Aorta (tissue), 5 donors: ENCODE measurements around the gene ZNF688. TPM values are rescaled to one million over a fixed set of nuclear protein-coding genes. Genes with fewer than 3 reads are reported as not detected.

Experiments
- ATAC-seq: fragments of 200-7000 bp; cut with Tn5 transposase; one replicate; pipeline ENCODE4 v1.9.1; 2022; ENCODE audit warnings: moderate library complexity; ENCODE audit not compliant: low FRiP score
- DNase-seq, 2 donors: peaks; one replicate each; pipeline ENCODE4 v3.0.0-alpha.2; 2020
- H3K27ac ChIP-seq, 2 donors: one replicate each; pipeline ENCODE4 v1.5.1; 2013; ENCODE audit warnings: low read length in 2 of 2, mild to moderate bottlenecking in 2 of 2, moderate library complexity in 2 of 2, control low read depth in 1 of 2, inconsistent platforms in 1 of 2, low read depth in 1 of 2
- H3K27me3 ChIP-seq, 2 donors: one replicate each; pipeline ENCODE4 v1.6.1; 2013; ENCODE audit warnings: control low read depth in 1 of 2, low read length in 1 of 2, mild to moderate bottlenecking in 1 of 2, moderate library complexity in 1 of 2; ENCODE audit not compliant: insufficient read depth in 2 of 2, control insufficient read depth in 1 of 2
- H3K36me3 ChIP-seq, 2 donors: one replicate each; pipeline ENCODE4 v1.6.1; 2013; ENCODE audit warnings: control low read depth in 1 of 2, low read length in 1 of 2, mild to moderate bottlenecking in 1 of 2; ENCODE audit not compliant: insufficient read depth in 2 of 2, control insufficient read depth in 1 of 2
- H3K4me1 ChIP-seq, 2 donors: one replicate each; pipeline ENCODE4 v1.6.1; 2013; ENCODE audit warnings: low read length in 2 of 2, control low read depth in 1 of 2, mild to moderate bottlenecking in 1 of 2, moderate library complexity in 1 of 2; ENCODE audit not compliant: insufficient read depth in 2 of 2, control insufficient read depth in 1 of 2
- H3K4me3 ChIP-seq, 2 donors: one replicate each; pipeline ENCODE4 v1.5.1; 2013; ENCODE audit warnings: low read length in 2 of 2, control low read depth in 1 of 2, mild to moderate bottlenecking in 1 of 2
- H3K9me3 ChIP-seq: one replicate; pipeline ENCODE4 v1.6.1; 2013; ENCODE audit warnings: mild to moderate bottlenecking, low read length; ENCODE audit not compliant: control insufficient read depth
- WGBS, 2 donors: extraction: QIAGEN DNeasy Blood & Tissue Kit; methylation state at CpG; one replicate each; pipeline ENCODE4 v1.1.7; 2013; 5-methylcytosine and 5-hydroxymethylcytosine counted together
- intact Hi-C, 2 donors: fragments of 100-400 bp; cut with DNase I; formaldehyde crosslinking; loops; one replicate each; pipeline versions ENCODE4 v1.14.2 to v1.15.0; 2022
- polyA plus RNA-seq, 2 donors: library from polyadenylated mRNA; stranded (reverse); fragments of 200-250 nt; gene quantifications; one replicate each; pipeline ENCODE4 v1.2.3, GENCODE V29; 2013
- total RNA-seq, 2 donors: library from RNA; stranded (reverse); fragmentation: NEBNext Ultra II Directional; extraction: Animal tissue kit (Norgen Biotek cat#: 25700); gene quantifications; one replicate each; pipeline ENCODE4 v1.2.1, GENCODE V29; 2021
- donor health status: healthy with polysubstance abuse.
- donor health status: Bipolar disorder and iron deficiency.
- donor health status: DM: no; HTN: no; CAD: no.
- donor health status: DM: no; HTN: no; CAD: no.
- donor health status: DM: yes; HTN: yes; CAD: no.

The ZNF688 gene
- total and polyA plus RNA-seq, 4 donors = 9.0 to 20.2 (median 15.1) TPM

GRCh38 chr16:30570636-30571444, 674 bp downstream of the ZNF688 start:
- intact Hi-C loops = loop anchor here in 1 of 2 donors (1.0 to 5.0 kb wide), 2 partner anchors 13 to 81 kb away; partner anchors contain the start of genes PRR14 and ZNF764
- Histone ChIP-seq H3K4me3 (peak overlapping the region; percentile 16 to 85), H3K4me1 (no peaks in the 10 kb centered on the region), H3K9me3 (no peaks in the 10 kb centered on the region), H3K27me3 (no peaks in the 10 kb centered on the region), H3K36me3 (no peaks in the 10 kb centered on the region), H3K27ac (peak overlapping the region; percentile 65 to 73)
- DNase-seq (peak in 1 of 2 donors; percentile 55), ATAC-seq (peak; percentile 34)
- WGBS, 2 donors = 4 to 6% methylated on average over 22 of the region's 22 CpGs

- no peak for ATAC-seq
- no peak for DNase-seq
- H3K9me3 ChIP-seq = no peaks in the 10 kb centered on the region
- intact Hi-C loops = loop anchor here in 1 of 2 donors (5.0 kb wide), 1 partner anchor 82 kb away; the partner anchor contains the start of gene PRR14
- H3K27me3 ChIP-seq = no peaks in the 10 kb centered on the region
- WGBS, 2 donors = 84 to 89% methylated on average over 44 of the region's 44 CpGs
- H3K27ac ChIP-seq = no peak overlapping the region
- no peak overlapping the region for H3K4me3 ChIP-seq
- H3K4me1 ChIP-seq = no peaks in the 10 kb centered on the region
- H3K36me3 ChIP-seq = no peaks in the 10 kb centered on the region
Measured at GRCh38 chr16:30569746-30570635, 1.5 kb downstream of the ZNF688 start.

- no peaks in the 10 kb centered on the region for H3K27me3 ChIP-seq
- intact Hi-C loops = no loop called here
- no peak overlapping the region for H3K4me3 ChIP-seq
- ATAC-seq (no peak), DNase-seq (no peak)
- H3K4me1 ChIP-seq = no peaks in the 10 kb centered on the region
- no peaks in the 10 kb centered on the region for H3K9me3 ChIP-seq
- H3K36me3 ChIP-seq = no peaks in the 10 kb centered on the region
- no peak overlapping the region for H3K27ac ChIP-seq
- 90 to 95% methylated on average over 3 of the region's 3 CpGs for WGBS, 2 donors
Measured at GRCh38 chr16:30569281-30569680, 2.2 kb downstream of the ZNF688 start.

GRCh38 chr16:30567991-30568638, 3.4 kb downstream of the ZNF688 start:
- H3K27ac ChIP-seq = no peak overlapping the region
- WGBS, 2 donors = 69 to 72% methylated on average over 6 of the region's 6 CpGs
- ATAC-seq = no peak
- intact Hi-C loops = no loop called here
- H3K4me3 ChIP-seq = no peak overlapping the region
- no peaks in the 10 kb centered on the region for H3K27me3 ChIP-seq
- no peaks in the 10 kb centered on the region for H3K36me3 ChIP-seq
- H3K4me1 ChIP-seq = no peaks in the 10 kb centered on the region
- H3K9me3 ChIP-seq = no peaks in the 10 kb centered on the region
- peak in 1 of 2 donors; percentile 57 for DNase-seq

GRCh38 chr16:30567160-30567990, 4.1 kb downstream of the ZNF688 start:
- no peaks in the 10 kb centered on the region for H3K9me3 ChIP-seq
- no peaks in the 10 kb centered on the region for H3K4me1 ChIP-seq
- intact Hi-C loops = no loop called here
- no peak for ATAC-seq
- no peaks in the 10 kb centered on the region for H3K36me3 ChIP-seq
- no peak overlapping the region for H3K4me3 ChIP-seq
- no peak overlapping the region for H3K27ac ChIP-seq
- no peaks in the 10 kb centered on the region for H3K27me3 ChIP-seq
- WGBS, 2 donors = 86 to 89% methylated on average over 14 of the region's 14 CpGs
- DNase-seq = no peak

GRCh38 chr16:30566531-30566930, 5.0 kb downstream of the ZNF688 start:
- no peak for ATAC-seq
- Histone ChIP-seq H3K27me3 (no peaks in the 10 kb centered on the region), H3K4me1 (no peaks in the 10 kb centered on the region), H3K27ac (no peak overlapping the region), H3K36me3 (no peaks in the 10 kb centered on the region), H3K9me3 (no peaks in the 10 kb centered on the region), H3K4me3 (no peak overlapping the region)
- intact Hi-C loops = no loop called here
- WGBS, 2 donors = 78 to 82% methylated on average over 4 of the region's 4 CpGs
- DNase-seq = no peak

- Histone ChIP-seq H3K4me3 (no peak overlapping the region), H3K27ac (no peak overlapping the region), H3K27me3 (no peaks in the 10 kb centered on the region), H3K4me1 (no peaks in the 10 kb centered on the region), H3K9me3 (no peaks in the 10 kb centered on the region), H3K36me3 (no peaks in the 10 kb centered on the region)
- ATAC-seq = no peak
- 64 to 75% methylated on average over 8 of the region's 8 CpGs for WGBS, 2 donors
- intact Hi-C loops = no loop called here
- no peak for DNase-seq
Measured at GRCh38 chr16:30565984-30566383, 5.5 kb downstream of the ZNF688 start.

GRCh38 chr16:30565526-30565925, 6.0 kb downstream of the ZNF688 start:
- no peaks in the 10 kb centered on the region for H3K4me1 ChIP-seq
- ATAC-seq = no peak
- H3K27ac ChIP-seq = no peak overlapping the region
- intact Hi-C loops = no loop called here
- no peak overlapping the region for H3K4me3 ChIP-seq
- no peaks in the 10 kb centered on the region for H3K27me3 ChIP-seq
- no peaks in the 10 kb centered on the region for H3K9me3 ChIP-seq
- 53 to 63% methylated on average over 7 of the region's 7 CpGs for WGBS, 2 donors
- H3K36me3 ChIP-seq = no peaks in the 10 kb centered on the region
- DNase-seq = no peak
